Measurements from ENCODE around the gene DCHS1. TPM values are rescaled to one million over a fixed set of nuclear protein-coding genes. Genes with fewer than 3 reads are reported as not detected.

DCHS1 gene
- total and polyA plus RNA-seq, 4 donors: 29.1 to 43.6 (median 40.8) TPM

DNA sequence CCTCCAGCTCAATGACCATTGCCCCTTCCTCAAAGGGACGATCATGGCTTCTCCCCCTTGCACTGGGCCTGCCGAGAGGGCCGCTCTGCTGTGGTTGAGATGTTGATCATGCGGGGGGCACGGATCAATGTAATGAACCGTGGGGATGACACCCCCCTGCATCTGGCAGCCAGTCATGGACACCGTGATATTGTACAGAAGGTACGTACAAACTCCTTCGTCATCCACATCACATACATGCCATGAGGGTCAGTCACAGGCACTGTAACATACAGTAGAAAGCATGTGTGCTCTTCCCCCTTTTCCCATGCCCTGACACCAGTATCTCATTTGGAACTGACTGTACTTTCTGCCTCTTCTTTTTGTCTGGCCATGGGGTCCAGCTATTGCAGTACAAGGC, 47.6 kb downstream of the DCHS1 start:
- DNase-seq (ENCODE audit: low read depth in 4 of 6, low spot score in 6 of 6): no peak
- Histone ChIP-seq H3K4me3 (ENCODE audit: low read depth, low read length) (no peak overlapping the region), H3K9me3 (ENCODE audit: control insufficient read depth, insufficient read depth, low read length) (no peaks in the 10 kb centered on the region), H3K27ac (ENCODE audit: low read depth, low read length) (no peak overlapping the region), H3K27me3 (ENCODE audit: control insufficient read depth, insufficient read depth, low read length) (no peaks in the 10 kb centered on the region), H3K36me3 (ENCODE audit: control insufficient read depth, insufficient read depth, low read length) (peaks cover 41% of the 10 kb centered on the region), H3K4me1 (ENCODE audit: control insufficient read depth, insufficient read depth, low read length) (peaks cover 37% of the 10 kb centered on the region)
- 95% methylated on average over 7 of the region's 9 CpGs for WGBS (ENCODE audit: insufficient coverage)

GRCh38 chr11:6607190-6607795, 48.3 kb downstream of the DCHS1 start:
- H3K9me3 ChIP-seq (ENCODE audit: control insufficient read depth, insufficient read depth, low read length): no peaks in the 10 kb centered on the region
- peak overlapping the region; percentile 82 for H3K27ac ChIP-seq (ENCODE audit: low read depth, low read length)
- DNase-seq (ENCODE audit: low read depth in 4 of 6, low spot score in 6 of 6): no peak
- peak overlapping the region; percentile 1 for H3K4me3 ChIP-seq (ENCODE audit: low read depth, low read length)
- peaks cover 35% of the 10 kb centered on the region for H3K4me1 ChIP-seq (ENCODE audit: control insufficient read depth, insufficient read depth, low read length)
- H3K27me3 ChIP-seq (ENCODE audit: control insufficient read depth, insufficient read depth, low read length): no peaks in the 10 kb centered on the region
- H3K36me3 ChIP-seq (ENCODE audit: control insufficient read depth, insufficient read depth, low read length): peaks cover 41% of the 10 kb centered on the region

DNA sequence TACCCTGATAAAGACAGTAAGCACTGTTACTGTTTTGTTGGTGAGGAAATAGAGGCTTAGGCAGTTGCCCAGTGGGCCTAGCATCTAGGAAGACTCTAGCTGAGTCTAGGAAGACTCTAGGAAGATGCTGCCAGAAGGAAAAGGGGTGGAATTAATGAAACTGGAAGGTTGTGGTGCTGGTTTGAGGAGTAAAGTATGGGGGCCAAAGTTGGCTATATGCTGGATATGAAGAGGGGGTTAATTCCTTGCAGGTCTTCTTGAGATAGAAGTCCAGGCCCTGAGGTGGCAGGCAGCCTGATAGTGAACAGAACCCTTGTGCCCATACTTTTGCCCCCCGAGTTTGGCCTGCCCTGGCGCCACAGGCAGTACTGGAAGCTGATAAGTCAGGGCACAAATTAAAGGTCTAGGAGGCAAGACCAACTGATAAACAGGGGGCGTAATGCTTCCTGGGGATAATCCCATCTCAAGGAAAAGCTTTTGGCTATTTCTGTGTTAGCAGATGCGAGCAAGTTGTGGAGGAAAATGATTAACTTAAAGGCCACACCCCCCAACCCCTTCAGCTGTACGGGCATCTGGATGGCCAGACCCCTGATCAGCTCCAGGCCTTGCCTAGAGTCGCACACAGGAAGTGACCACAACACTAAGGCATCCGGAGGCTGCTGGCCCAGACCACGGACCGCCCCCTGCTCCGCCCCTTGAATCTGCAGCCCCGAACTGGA, 49.0 kb downstream of the DCHS1 start:
- H3K9me3 ChIP-seq (ENCODE audit: control insufficient read depth, insufficient read depth, low read length): no peaks in the 10 kb centered on the region
- H3K27ac ChIP-seq (ENCODE audit: low read depth, low read length): peak overlapping the region; percentile 82
- H3K4me3 ChIP-seq (ENCODE audit: low read depth, low read length): peak overlapping the region; percentile 1
- WGBS (ENCODE audit: insufficient coverage): 30% methylated on average over 5 of the region's 11 CpGs
- DNase-seq (ENCODE audit: low read depth in 4 of 6, low spot score in 6 of 6): peak in 2 of 6 donors; percentile 61 to 85
- peaks cover 44% of the 10 kb centered on the region for H3K36me3 ChIP-seq (ENCODE audit: control insufficient read depth, insufficient read depth, low read length)
- H3K4me1 ChIP-seq (ENCODE audit: control insufficient read depth, insufficient read depth, low read length): peaks cover 39% of the 10 kb centered on the region
- no peaks in the 10 kb centered on the region for H3K27me3 ChIP-seq (ENCODE audit: control insufficient read depth, insufficient read depth, low read length)

DNA sequence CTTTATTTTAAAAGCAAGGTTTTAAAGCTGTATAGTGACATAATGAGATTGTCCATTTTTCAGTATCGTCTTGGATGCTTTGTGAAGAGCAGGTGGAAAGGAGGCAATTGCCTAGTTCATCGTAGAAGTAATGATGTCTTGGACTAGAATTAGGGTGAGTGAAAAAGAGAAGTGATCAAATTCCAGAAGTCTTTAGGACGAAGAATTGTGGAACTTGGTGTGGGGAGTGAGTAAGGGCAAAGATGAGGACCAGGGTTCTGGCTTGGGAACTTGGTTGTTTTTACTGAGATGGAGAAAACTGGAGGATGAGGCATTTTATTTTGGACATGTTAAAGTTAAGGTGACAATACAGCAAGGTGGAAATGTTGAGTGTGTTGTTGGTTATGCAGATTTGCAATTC, 50.8 kb downstream of the DCHS1 start:
- DNase-seq (ENCODE audit: low read depth in 4 of 6, low spot score in 6 of 6): no peak
- peaks cover 43% of the 10 kb centered on the region for H3K36me3 ChIP-seq (ENCODE audit: control insufficient read depth, insufficient read depth, low read length)
- H3K4me1 ChIP-seq (ENCODE audit: control insufficient read depth, insufficient read depth, low read length): peaks cover 26% of the 10 kb centered on the region

DNA sequence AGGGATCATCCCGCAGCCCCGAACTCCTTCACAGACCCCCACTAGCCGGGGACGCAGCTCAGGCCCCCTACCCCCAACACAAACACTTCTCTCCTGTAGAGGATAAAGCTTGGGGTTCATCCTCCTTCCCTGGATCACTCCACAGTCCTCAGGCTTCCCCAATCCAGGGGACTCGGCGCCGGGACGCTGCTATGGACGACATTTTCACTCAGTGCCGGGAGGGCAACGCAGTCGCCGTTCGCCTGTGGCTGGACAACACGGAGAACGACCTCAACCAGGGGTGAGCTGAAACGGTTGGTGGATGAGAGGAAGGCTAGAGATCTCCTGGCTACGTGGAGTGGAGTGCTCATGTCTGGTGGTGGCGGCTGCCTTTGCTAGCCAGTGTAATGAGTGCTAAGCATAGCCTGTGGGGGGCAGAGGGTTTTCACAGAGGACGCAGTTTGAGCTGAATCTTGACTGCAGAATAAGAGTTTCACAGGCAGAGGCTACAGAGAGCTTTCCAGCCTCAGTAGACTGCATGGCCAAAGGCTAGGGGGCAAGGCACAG, 51.5 kb downstream of the DCHS1 start:
- Histone ChIP-seq H3K4me1 (ENCODE audit: control insufficient read depth, insufficient read depth, low read length) (peaks cover 26% of the 10 kb centered on the region), H3K36me3 (ENCODE audit: control insufficient read depth, insufficient read depth, low read length) (peaks cover 42% of the 10 kb centered on the region), H3K4me3 (ENCODE audit: low read depth, low read length) (peak overlapping the region; percentile 90), H3K27me3 (ENCODE audit: control insufficient read depth, insufficient read depth, low read length) (no peaks in the 10 kb centered on the region), H3K9me3 (ENCODE audit: control insufficient read depth, insufficient read depth, low read length) (no peaks in the 10 kb centered on the region), H3K27ac (ENCODE audit: low read depth, low read length) (peak overlapping the region; percentile 98)
- 0% methylated on average over 18 of the region's 20 CpGs for WGBS (ENCODE audit: insufficient coverage)
- DNase-seq (ENCODE audit: low read depth in 4 of 6, low spot score in 6 of 6): peak in 2 of 6 donors; percentile 79 to 84

More for the DNA sequence above, 50.8 kb downstream of the DCHS1 start:
- no peaks in the 10 kb centered on the region for H3K9me3 ChIP-seq (ENCODE audit: control insufficient read depth, insufficient read depth, low read length)
- peak overlapping the region; percentile 98 for H3K27ac ChIP-seq (ENCODE audit: low read depth, low read length)
- H3K4me3 ChIP-seq (ENCODE audit: low read depth, low read length): peak overlapping the region; percentile 90
- WGBS (ENCODE audit: insufficient coverage): 33% methylated on average over 3 of the region's 3 CpGs
- H3K27me3 ChIP-seq (ENCODE audit: control insufficient read depth, insufficient read depth, low read length): no peaks in the 10 kb centered on the region

- WGBS (ENCODE audit: insufficient coverage): under 1% methylated on average over 72 of the region's 72 CpGs
- Histone ChIP-seq H3K9me3 (ENCODE audit: control insufficient read depth, insufficient read depth, low read length) (no peaks in the 10 kb centered on the region), H3K4me3 (ENCODE audit: low read depth, low read length) (peak within 1 kb of the TSS; percentile 90), H3K36me3 (ENCODE audit: control insufficient read depth, insufficient read depth, low read length) (peaks cover 42% of the 10 kb centered on the region), H3K27ac (ENCODE audit: low read depth, low read length) (peak within 1 kb of the TSS; percentile 98), H3K4me1 (ENCODE audit: control insufficient read depth, insufficient read depth, low read length) (peaks cover 26% of the 10 kb centered on the region), H3K27me3 (ENCODE audit: control insufficient read depth, insufficient read depth, low read length) (no peaks in the 10 kb centered on the region)
- DNase-seq (ENCODE audit: low read depth in 4 of 6, low spot score in 6 of 6): peak in 5 of 6 donors; percentile 68 to 96 (median 86)
These were observed 52.1 kb downstream of the DCHS1 start, which contains the start of the genes ILK and RRP8 for GRCh38 chr11:6603287-6604080. Gene ILK (plus strand): TSS chr11:6603774. CDS start chr11:6604272, 498 bp downstream. Gene RRP8 (minus strand): TSS chr11:6603616. CDS start chr11:6603502, 114 bp downstream.

GRCh38 chr11:6602096-6602940, 53.3 kb downstream of the DCHS1 start:
- H3K27ac ChIP-seq (ENCODE audit: low read depth, low read length): no peak overlapping the region
- 21% methylated on average over 2 of the region's 7 CpGs for WGBS (ENCODE audit: insufficient coverage)
- H3K36me3 ChIP-seq (ENCODE audit: control insufficient read depth, insufficient read depth, low read length): peaks cover 38% of the 10 kb centered on the region
- H3K9me3 ChIP-seq (ENCODE audit: control insufficient read depth, insufficient read depth, low read length): no peaks in the 10 kb centered on the region
- peak overlapping the region; percentile 90 for H3K4me3 ChIP-seq (ENCODE audit: low read depth, low read length)
- peaks cover 31% of the 10 kb centered on the region for H3K4me1 ChIP-seq (ENCODE audit: control insufficient read depth, insufficient read depth, low read length)
- DNase-seq (ENCODE audit: low read depth in 4 of 6, low spot score in 6 of 6): no peak
- H3K27me3 ChIP-seq (ENCODE audit: control insufficient read depth, insufficient read depth, low read length): no peaks in the 10 kb centered on the region

GRCh38 chr11:6601041-6601461, 54.6 kb downstream of the DCHS1 start:
- Histone ChIP-seq H3K4me3 (ENCODE audit: low read depth, low read length) (no peak overlapping the region), H3K27me3 (ENCODE audit: control insufficient read depth, insufficient read depth, low read length) (no peaks in the 10 kb centered on the region), H3K27ac (ENCODE audit: low read depth, low read length) (no peak overlapping the region), H3K4me1 (ENCODE audit: control insufficient read depth, insufficient read depth, low read length) (peaks cover 23% of the 10 kb centered on the region), H3K9me3 (ENCODE audit: control insufficient read depth, insufficient read depth, low read length) (no peaks in the 10 kb centered on the region), H3K36me3 (ENCODE audit: control insufficient read depth, insufficient read depth, low read length) (peaks cover 38% of the 10 kb centered on the region)
- no peak for DNase-seq (ENCODE audit: low read depth in 4 of 6, low spot score in 6 of 6)
- over 99% methylated on average over 13 of the region's 13 CpGs for WGBS (ENCODE audit: insufficient coverage)

All from spinal cord (tissue), 10 donors.